H1 (cell line): Measurements from ENCODE around the gene E2F2. TPM values are rescaled to one million over a fixed set of nuclear protein-coding genes. Genes with fewer than 3 reads are reported as not detected.

ENCODE experiments used
- polyA plus RNA-seq, 7 experiments: library from polyadenylated mRNA; depleted of rRNA in 3 of 7; stranded (reverse) in 5 of 7; unstranded in 2 of 7; fragments of >200 nt in 5 of 7; fragments of 200-250 nt in 2 of 7; gene quantifications; 1 replicate in 5 of 7; 2 replicates in 1 of 7; 4 replicates in 1 of 7; pipeline versions ENCODE4 v1.2.1 to v1.2.3, GENCODE V29; 2011 to 2013; ENCODE audit warnings: missing spikeins in 2 of 7, mixed read lengths in 2 of 7
- total RNA-seq: library from RNA; stranded (reverse); fragmentation: NEBNext Ultra II Directional; extraction: Animal tissue kit (Norgen Biotek cat#: 25700); gene quantifications from 2 replicates; pipeline ENCODE4 v1.2.1, GENCODE V29; 2021
- TF ChIP-seq, protein P1 (sequence below): fragments of 300-600 bp; sonication (generic); IDR thresholded peaks from 2 replicates; pipeline ENCODE4 v1.7.1; 2012; ENCODE audit warnings: low read length, moderate library complexity, mild to moderate bottlenecking, inconsistent platforms; ENCODE audit not compliant: insufficient replicate concordance

E2F2 gene
- total and polyA plus RNA-seq, 2 of the 8 experiments (the other 6 are each of a cell fraction or from before 2014, with no cell fraction given) = 1.8 to 7.0 TPM

DNA sequence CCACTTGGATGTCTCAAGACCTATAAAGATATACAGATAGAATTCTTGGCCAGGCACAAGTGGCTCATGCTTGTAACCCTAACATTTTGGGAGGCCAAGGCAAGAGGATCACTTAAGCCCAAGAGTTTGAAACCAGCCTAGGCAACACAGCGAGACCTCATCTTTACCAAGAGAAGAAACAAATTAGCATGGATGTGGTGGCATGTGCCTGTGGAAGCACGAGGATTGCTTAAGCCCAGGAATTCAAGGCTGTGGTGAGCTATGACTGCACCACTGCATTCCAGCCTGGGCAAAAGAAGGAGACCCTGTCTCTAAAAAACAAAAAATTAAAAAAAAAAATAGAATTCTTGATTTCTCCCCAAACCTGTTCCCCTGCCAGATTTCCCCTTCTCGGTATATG, 55.4 kb downstream of the E2F2 start (continued):
- TF ChIP-seq, protein P1, sequence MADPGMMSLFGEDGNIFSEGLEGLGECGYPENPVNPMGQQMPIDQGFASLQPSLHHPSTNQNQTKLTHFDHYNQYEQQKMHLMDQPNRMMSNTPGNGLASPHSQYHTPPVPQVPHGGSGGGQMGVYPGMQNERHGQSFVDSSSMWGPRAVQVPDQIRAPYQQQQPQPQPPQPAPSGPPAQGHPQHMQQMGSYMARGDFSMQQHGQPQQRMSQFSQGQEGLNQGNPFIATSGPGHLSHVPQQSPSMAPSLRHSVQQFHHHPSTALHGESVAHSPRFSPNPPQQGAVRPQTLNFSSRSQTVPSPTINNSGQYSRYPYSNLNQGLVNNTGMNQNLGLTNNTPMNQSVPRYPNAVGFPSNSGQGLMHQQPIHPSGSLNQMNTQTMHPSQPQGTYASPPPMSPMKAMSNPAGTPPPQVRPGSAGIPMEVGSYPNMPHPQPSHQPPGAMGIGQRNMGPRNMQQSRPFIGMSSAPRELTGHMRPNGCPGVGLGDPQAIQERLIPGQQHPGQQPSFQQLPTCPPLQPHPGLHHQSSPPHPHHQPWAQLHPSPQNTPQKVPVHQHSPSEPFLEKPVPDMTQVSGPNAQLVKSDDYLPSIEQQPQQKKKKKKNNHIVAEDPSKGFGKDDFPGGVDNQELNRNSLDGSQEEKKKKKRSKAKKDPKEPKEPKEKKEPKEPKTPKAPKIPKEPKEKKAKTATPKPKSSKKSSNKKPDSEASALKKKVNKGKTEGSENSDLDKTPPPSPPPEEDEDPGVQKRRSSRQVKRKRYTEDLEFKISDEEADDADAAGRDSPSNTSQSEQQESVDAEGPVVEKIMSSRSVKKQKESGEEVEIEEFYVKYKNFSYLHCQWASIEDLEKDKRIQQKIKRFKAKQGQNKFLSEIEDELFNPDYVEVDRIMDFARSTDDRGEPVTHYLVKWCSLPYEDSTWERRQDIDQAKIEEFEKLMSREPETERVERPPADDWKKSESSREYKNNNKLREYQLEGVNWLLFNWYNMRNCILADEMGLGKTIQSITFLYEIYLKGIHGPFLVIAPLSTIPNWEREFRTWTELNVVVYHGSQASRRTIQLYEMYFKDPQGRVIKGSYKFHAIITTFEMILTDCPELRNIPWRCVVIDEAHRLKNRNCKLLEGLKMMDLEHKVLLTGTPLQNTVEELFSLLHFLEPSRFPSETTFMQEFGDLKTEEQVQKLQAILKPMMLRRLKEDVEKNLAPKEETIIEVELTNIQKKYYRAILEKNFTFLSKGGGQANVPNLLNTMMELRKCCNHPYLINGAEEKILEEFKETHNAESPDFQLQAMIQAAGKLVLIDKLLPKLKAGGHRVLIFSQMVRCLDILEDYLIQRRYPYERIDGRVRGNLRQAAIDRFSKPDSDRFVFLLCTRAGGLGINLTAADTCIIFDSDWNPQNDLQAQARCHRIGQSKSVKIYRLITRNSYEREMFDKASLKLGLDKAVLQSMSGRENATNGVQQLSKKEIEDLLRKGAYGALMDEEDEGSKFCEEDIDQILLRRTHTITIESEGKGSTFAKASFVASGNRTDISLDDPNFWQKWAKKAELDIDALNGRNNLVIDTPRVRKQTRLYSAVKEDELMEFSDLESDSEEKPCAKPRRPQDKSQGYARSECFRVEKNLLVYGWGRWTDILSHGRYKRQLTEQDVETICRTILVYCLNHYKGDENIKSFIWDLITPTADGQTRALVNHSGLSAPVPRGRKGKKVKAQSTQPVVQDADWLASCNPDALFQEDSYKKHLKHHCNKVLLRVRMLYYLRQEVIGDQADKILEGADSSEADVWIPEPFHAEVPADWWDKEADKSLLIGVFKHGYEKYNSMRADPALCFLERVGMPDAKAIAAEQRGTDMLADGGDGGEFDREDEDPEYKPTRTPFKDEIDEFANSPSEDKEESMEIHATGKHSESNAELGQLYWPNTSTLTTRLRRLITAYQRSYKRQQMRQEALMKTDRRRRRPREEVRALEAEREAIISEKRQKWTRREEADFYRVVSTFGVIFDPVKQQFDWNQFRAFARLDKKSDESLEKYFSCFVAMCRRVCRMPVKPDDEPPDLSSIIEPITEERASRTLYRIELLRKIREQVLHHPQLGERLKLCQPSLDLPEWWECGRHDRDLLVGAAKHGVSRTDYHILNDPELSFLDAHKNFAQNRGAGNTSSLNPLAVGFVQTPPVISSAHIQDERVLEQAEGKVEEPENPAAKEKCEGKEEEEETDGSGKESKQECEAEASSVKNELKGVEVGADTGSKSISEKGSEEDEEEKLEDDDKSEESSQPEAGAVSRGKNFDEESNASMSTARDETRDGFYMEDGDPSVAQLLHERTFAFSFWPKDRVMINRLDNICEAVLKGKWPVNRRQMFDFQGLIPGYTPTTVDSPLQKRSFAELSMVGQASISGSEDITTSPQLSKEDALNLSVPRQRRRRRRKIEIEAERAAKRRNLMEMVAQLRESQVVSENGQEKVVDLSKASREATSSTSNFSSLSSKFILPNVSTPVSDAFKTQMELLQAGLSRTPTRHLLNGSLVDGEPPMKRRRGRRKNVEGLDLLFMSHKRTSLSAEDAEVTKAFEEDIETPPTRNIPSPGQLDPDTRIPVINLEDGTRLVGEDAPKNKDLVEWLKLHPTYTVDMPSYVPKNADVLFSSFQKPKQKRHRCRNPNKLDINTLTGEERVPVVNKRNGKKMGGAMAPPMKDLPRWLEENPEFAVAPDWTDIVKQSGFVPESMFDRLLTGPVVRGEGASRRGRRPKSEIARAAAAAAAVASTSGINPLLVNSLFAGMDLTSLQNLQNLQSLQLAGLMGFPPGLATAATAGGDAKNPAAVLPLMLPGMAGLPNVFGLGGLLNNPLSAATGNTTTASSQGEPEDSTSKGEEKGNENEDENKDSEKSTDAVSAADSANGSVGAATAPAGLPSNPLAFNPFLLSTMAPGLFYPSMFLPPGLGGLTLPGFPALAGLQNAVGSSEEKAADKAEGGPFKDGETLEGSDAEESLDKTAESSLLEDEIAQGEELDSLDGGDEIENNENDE = no peak
